M059J (cell line): Measurements from ENCODE around the gene LRRC75A. TPM values are rescaled to one million over a fixed set of nuclear protein-coding genes. Genes with fewer than 3 reads are reported as not detected.
A peak's percentile ranks its signal among the peaks of the same experiment; 100 is the strongest.
"Not testable (repeated sequence)": the region's sequence is repeated elsewhere in the genome, so short reads cannot be mapped to it uniquely, and the experiment has no call there.

Source experiments
- DNase-seq: peaks from one replicate; pipeline ENCODE4 v3.0.0-alpha.2; 2012; ENCODE audit warnings: low read depth
- total RNA-seq: library from RNA; depleted of rRNA; stranded (reverse); fragments of >200 nt; shearing (Covaris generic); gene quantifications from 2 replicates; pipeline ENCODE4 v1.2.3, GENCODE V29; 2014; rRNA removed

The LRRC75A gene
- total RNA-seq, 1 experiment from 2014 or later, result 1.6 TPM

GRCh38 chr17:16398270-16399267, 93.4 kb downstream of the LRRC75A start:
- DNase-seq, result peak; percentile 26

- not testable (repeated sequence) for DNase-seq
Measured at GRCh38 chr17:16396693-16397092, 95.3 kb downstream of the LRRC75A start.

- not testable (repeated sequence) for DNase-seq
Measured at GRCh38 chr17:16395887-16396286, 96.1 kb downstream of the LRRC75A start.

- DNase-seq, result not testable (repeated sequence)
Measured at GRCh38 chr17:16392491-16392890, 99.5 kb downstream of the LRRC75A start.

Other genes with a start within 250 kb of the LRRC75A start
- gene CENPV, start 138.7 kb downstream of the LRRC75A start, total RNA-seq, result 9.2 and 10.5 TPM in 2 replicates
- 1,843 and 2,251 TPM in 2 replicates for gene UBB, start 111.1 kb downstream of the LRRC75A start, total RNA-seq
- 2.5 and 4.1 TPM in 2 replicates for gene TRPV2, start 76.6 kb downstream of the LRRC75A start, total RNA-seq
- gene ZNF287, start 77.0 kb upstream of the LRRC75A start, total RNA-seq, result 4.1 and 8.1 TPM in 2 replicates
- 2.0 and 2.1 TPM in 2 replicates for gene ZNF624, start 161.7 kb upstream of the LRRC75A start, total RNA-seq
- 0.27 and 0.42 TPM in 2 replicates for gene CCDC144A, start 198.0 kb upstream of the LRRC75A start, total RNA-seq